GM12878 (cell line): ENCODE data around the gene ZNF511. TPM values are rescaled to one million over a fixed set of nuclear protein-coding genes. Genes with fewer than 3 reads are reported as not detected.
A peak's percentile ranks its signal among the peaks of the same experiment; 100 is the strongest.

Experiments used
- ATAC-seq: fragments of 200-7000 bp; cut with Tn5 transposase; 3 replicates; pipeline ENCODE4 v1.9.1; 2020; ENCODE audit warnings: mild to moderate bottlenecking, moderate library complexity
- BruUV-seq: library from RNA; stranded (reverse); fragments of 400-500 nt; replicated peaks from 2 replicates; lab custom pipeline; 2021; lab: Mats Ljungman, UMichigan
- CTCF ChIA-PET: fragments of 300-600 bp; sonication (Branson Sonifier 250); formaldehyde crosslinking; extraction: SDS; loops from one replicate; lab custom pipeline; 2021; ENCODE audit warnings: inconsistent platforms; lab: Yijun Ruan, JAX
- POLR2A ChIA-PET: fragments of 350-600 bp; formaldehyde crosslinking; extraction: SDS; loops from one replicate; lab custom pipeline; 2021; ENCODE audit warnings: inconsistent platforms; lab: Charles Lee
- RAD21 ChIA-PET: fragments of 300-600 bp; sonication (Branson Sonifier 250); formaldehyde crosslinking; loops from one replicate; lab custom pipeline; 2023; ENCODE audit warnings: antibody characterized with exemption; ENCODE audit not compliant: unreplicated experiment; lab: Charles Lee
- SMC1A ChIA-PET: fragments of 300-600 bp; sonication (Branson Sonifier 250); formaldehyde crosslinking; loops from one replicate; lab custom pipeline; 2023; ENCODE audit not compliant: unreplicated experiment, uncharacterized antibody; lab: Charles Lee
- DNase-seq: peaks from one replicate; pipeline ENCODE4 v3.0.0-alpha.2; 2011; ENCODE audit warnings: low read depth, low spot score
- FAIRE-seq: peaks from 3 replicates; lab custom pipeline; 2011; peaks lifted over from hg19 to GRCh38; lab: Jason Lieb, UNC
- H2AFZ ChIP-seq: 2 replicates; pipeline ENCODE4 v1.6.0; 2011; ENCODE audit warnings: low read depth, low read length, control low read depth; ENCODE audit not compliant: control insufficient read depth
- H3K27ac ChIP-seq: 2 replicates; pipeline ENCODE4 v1.5.1; 2011; ENCODE audit warnings: control low read depth; ENCODE audit not compliant: control insufficient read depth, insufficient read depth
- H3K27me3 ChIP-seq, 2 experiments: replicated peaks in 1 of 2; 2 replicates each; pipeline versions ENCODE4 v1.6.0 to v1.6.1; 2011; ENCODE audit warnings: low read length in 1 of 2; ENCODE audit not compliant: control insufficient read depth in 2 of 2, insufficient read depth in 2 of 2
- H3K36me3 ChIP-seq, 2 experiments: 2 replicates each; pipeline ENCODE4 v1.5.1; 2011; ENCODE audit warnings: low read length in 1 of 2; ENCODE audit not compliant: control insufficient read depth in 2 of 2, insufficient read depth in 2 of 2
- H3K4me1 ChIP-seq: 2 replicates; pipeline ENCODE4 v1.6.1; 2011; ENCODE audit warnings: mild to moderate bottlenecking, low read length, moderate library complexity, mixed read lengths; ENCODE audit not compliant: control insufficient read depth, insufficient read depth
- H3K4me2 ChIP-seq: 2 replicates; pipeline ENCODE4 v1.6.0; 2011; ENCODE audit warnings: control low read depth; ENCODE audit not compliant: control insufficient read depth, insufficient read depth
- H3K4me3 ChIP-seq: fragments of 200-600 bp; sonication (generic); 2 replicates; pipeline ENCODE4 v1.5.1; 2016
- H3K79me2 ChIP-seq: 2 replicates; pipeline ENCODE4 v1.6.0; 2011; ENCODE audit warnings: low read length; ENCODE audit not compliant: control insufficient read depth, insufficient read depth
- H3K9ac ChIP-seq: 2 replicates; pipeline ENCODE4 v1.8.0; 2011; ENCODE audit warnings: low read length, control low read depth, mixed read lengths; ENCODE audit not compliant: control insufficient read depth, insufficient read depth
- H3K9me3 ChIP-seq: replicated peaks from 3 replicates; pipeline ENCODE4 v1.5.1; 2011; ENCODE audit warnings: mild to moderate bottlenecking, low read length; ENCODE audit not compliant: control insufficient read depth, insufficient read depth
- H4K20me1 ChIP-seq: 2 replicates; pipeline ENCODE4 v1.6.0; 2011; ENCODE audit not compliant: control insufficient read depth, insufficient read depth
- BHLHE40 ChIP-seq, 2 experiments: fragments of 450-650 bp in 1 of 2; IDR thresholded peaks; 2 replicates each; pipeline ENCODE4 v1.6.1; 2011 to 2017; ENCODE audit warnings: low read depth in 2 of 2, borderline replicate concordance in 1 of 2, improper control_type of control experiment in 1 of 2, low read length in 1 of 2, mild to moderate bottlenecking in 1 of 2
- BMI1 ChIP-seq: fragments of 450-650 bp; IDR thresholded peaks from 2 replicates; pipeline ENCODE4 v1.6.1; 2016; ENCODE audit warnings: mild to moderate bottlenecking, moderate library complexity, borderline replicate concordance
- EED ChIP-seq: sonication (generic); IDR thresholded peaks from 2 replicates; pipeline ENCODE4 v1.6.1; 2016; ENCODE audit warnings: antibody characterized with exemption, low read depth
- FOXK2 ChIP-seq: fragments of 450-650 bp; IDR thresholded peaks from 2 replicates; pipeline ENCODE4 v1.6.1; 2017; ENCODE audit warnings: mild to moderate bottlenecking, moderate library complexity
- MTA2 ChIP-seq: fragments of 450-650 bp; IDR thresholded peaks from 2 replicates; pipeline ENCODE4 v1.6.1; 2016; ENCODE audit warnings: low read depth, mild to moderate bottlenecking, moderate library complexity
- NBN ChIP-seq: fragments of 450-650 bp; IDR thresholded peaks from 2 replicates; pipeline ENCODE4 v1.6.1; 2016
- PML ChIP-seq: IDR thresholded peaks from 2 replicates; pipeline ENCODE4 v1.6.1; 2012; ENCODE audit warnings: low read length, inconsistent platforms
- RBBP5 ChIP-seq: fragments of 200-600 bp; sonication (generic); conservative IDR thresholded peaks from 2 replicates; pipeline ENCODE4 v1.6.1; 2016
- SMAD1 ChIP-seq: fragments of 450-650 bp; IDR thresholded peaks from 2 replicates; pipeline ENCODE4 v1.6.1; 2018; ENCODE audit warnings: mild to moderate bottlenecking, low read depth; ENCODE audit not compliant: partially characterized antibody
- STAT1 ChIP-seq: fragments of 450-650 bp; conservative IDR thresholded peaks from 2 replicates; pipeline ENCODE4 v1.6.1; 2014; ENCODE audit warnings: antibody characterized with exemption, mild to moderate bottlenecking
- TCF3 ChIP-seq: IDR thresholded peaks from 2 replicates; pipeline ENCODE4 v1.6.1; 2012; ENCODE audit warnings: low read depth, mild to moderate bottlenecking, low read length, borderline replicate concordance; ENCODE audit not compliant: insufficient read depth
- WGBS: methylation state at CpG from one replicate; pipeline ENCODE4 v1.1.6; 2016; ENCODE audit warnings: low lambda C conversion rate; ENCODE audit not compliant: insufficient replicate concordance, insufficient coverage; ENCODE audit errors: missing lambda C conversion rate; 5-methylcytosine and 5-hydroxymethylcytosine counted together
- in situ Hi-C: fragments of 300-500 bp; cut with MboI; formaldehyde crosslinking; loops from 9 replicates; pipeline ENCODE4 v1.14.3; 2018; ENCODE audit warnings: mixed read lengths
- intact Hi-C: fragments of 100-400 bp; cut with micrococcal nuclease; formaldehyde crosslinking; loops from one replicate; pipeline ENCODE4 v1.14.2; 2022; ENCODE audit not compliant: unreplicated experiment
- polyA plus RNA-seq, 11 experiments: library from polyadenylated mRNA; depleted of rRNA in 4 of 11; unstranded in 6 of 11; stranded (reverse) in 5 of 11; fragments of >200 nt; fragmentation: Nextera tagmentation in 4 of 11; fragmentation: Illumina TruSeq in 1 of 11; extraction: Ambion mirVana in 4 of 11; extraction: Trizol in 1 of 11; gene quantifications; 1 replicate in 1 of 11; 2 replicates in 10 of 11; pipeline versions ENCODE4 v1.2.1 to v1.2.3, GENCODE V29; 2011 to 2016; ENCODE audit warnings: inconsistent platforms in 2 of 11, missing spikeins in 2 of 11, low read depth in 1 of 11
- total RNA-seq, 4 experiments: library from RNA; depleted of rRNA in 3 of 4; stranded (reverse); fragments of >200 nt in 3 of 4; fragmentation: Illumina TruSeq in 1 of 4; extraction: Trizol in 1 of 4; gene quantifications; 2 replicates each; pipeline versions ENCODE4 v1.2.1 to v1.2.3, GENCODE V29; 2013 to 2021
- TF ChIP-seq, protein P1 (sequence below): IDR thresholded peaks from 2 replicates; pipeline ENCODE4 v1.6.1; 2011; ENCODE audit warnings: low read depth, mild to moderate bottlenecking, low read length, moderate library complexity, borderline replicate concordance; ENCODE audit errors: extremely low read depth
- TF ChIP-seq, protein P2 (sequence below): IDR thresholded peaks from 2 replicates; pipeline ENCODE4 v1.6.1; 2011; ENCODE audit warnings: borderline replicate concordance, low read depth, mild to moderate bottlenecking, moderate library complexity, low read length; ENCODE audit not compliant: insufficient read depth, poor library complexity, severe bottlenecking
- TF ChIP-seq, protein P3 (sequence below): fragments of 450-650 bp; formaldehyde crosslinking; IDR thresholded peaks from 2 replicates; pipeline ENCODE4 v1.4.0; 2022; ENCODE audit warnings: mild to moderate bottlenecking, moderate library complexity
- TF ChIP-seq, protein P4 (sequence below): fragments of 450-650 bp; formaldehyde crosslinking; IDR thresholded peaks from 2 replicates; pipeline ENCODE4 v1.4.0; 2020; ENCODE audit warnings: mild to moderate bottlenecking, moderate library complexity

Gene ZNF511
- total and polyA plus RNA-seq, 10 of the 15 experiments (the other 5 are each of a cell fraction or from before 2014, with no cell fraction given): 0.58 to 110 (median 32.0) TPM

DNA sequence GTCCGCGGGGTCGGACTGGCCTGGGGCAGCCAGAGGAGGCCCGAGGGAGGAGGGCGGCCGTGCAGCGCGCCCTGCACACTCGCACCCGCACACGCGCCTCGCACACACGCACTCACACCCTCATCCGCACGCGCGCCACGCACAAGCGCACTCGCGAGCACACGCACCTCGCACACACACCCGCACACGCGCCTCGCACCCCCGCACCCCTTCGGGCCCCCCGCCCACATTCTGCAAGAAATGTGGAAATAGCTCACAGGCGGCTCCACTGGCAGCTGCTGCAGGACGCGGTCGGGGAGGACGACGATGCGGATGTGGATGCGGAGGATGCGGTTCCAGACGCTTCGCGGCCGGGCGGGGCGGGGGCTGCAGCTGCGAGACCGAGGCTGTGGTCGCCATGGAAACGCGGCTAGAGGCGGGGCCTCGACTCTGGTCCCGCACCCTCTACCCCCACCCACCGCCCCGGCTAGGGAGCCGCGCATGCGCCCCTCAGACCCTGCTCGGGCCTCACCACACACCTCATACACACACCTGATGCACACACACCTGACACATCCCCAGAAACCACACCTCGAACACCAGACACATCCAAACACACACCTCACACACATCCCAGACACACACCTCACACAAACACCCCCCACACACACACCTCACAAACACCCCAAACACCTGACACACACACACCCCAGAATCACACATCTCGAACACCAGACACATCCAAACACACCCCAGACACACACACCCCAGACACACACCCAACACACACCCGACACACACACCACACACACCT, 28.1 kb downstream of the ZNF511 start, which contains the start of gene CALY:
CALY (minus strand) TSS at position 320 of the 793 bp plus-strand sequence. CDS start 7,907 bp downstream, outside the sequence.
- Histone ChIP-seq H3K9ac (no peak within 1 kb of the TSS), H3K4me3 (no peak within 1 kb of the TSS), H3K4me2 (no peak within 1 kb of the TSS), H4K20me1 (no peaks in the 10 kb centered on the region), H3K27ac (no peak within 1 kb of the TSS), H3K9me3 (no peaks in the 10 kb centered on the region; the same call in 2 of the 3 replicates), H3K79me2 (no peaks in the 10 kb centered on the region), H3K4me1 (no peaks in the 10 kb centered on the region), H2AFZ (no peak within 1 kb of the TSS), H3K36me3 (no peaks in the 10 kb centered on the region), H3K27me3 (peaks cover 5 to 12% of the 10 kb centered on the region in 2 experiments)
- in situ Hi-C loops: no loop called here
- ChIA-PET POLR2A (no interaction called here), SMC1A (no interaction called here), CTCF (no interaction called here), RAD21 (no interaction called here)
- BruUV-seq: no TSS peak
- intact Hi-C loops: no loop called here
- WGBS: 60% methylated on average over 42 of the region's 63 CpGs
- no peak for DNase-seq
- FAIRE-seq: no peak
- ATAC-seq: peak; percentile 40
- no peak for TF ChIP-seq RBBP5
- TF ChIP-seq BHLHE40 (IDR thresholded peaks at IDR 0.05; ENCODE audit: borderline replicate concordance in 1 of 2, low read depth in 2 of 2, low read length in 1 of 2): peak in 1 of 2 experiments; percentile 5; a peak in 1 of 4 replicates
- TF ChIP-seq PML: no peak
- no peak for TF ChIP-seq SMAD1
- TF ChIP-seq TCF3: peak; percentile 64; the same call in 1 of the 2 replicates
- peak; percentile 47; the same call in 1 of the 2 replicates for TF ChIP-seq BMI1
- peak; percentile 43; the same call in 1 of the 2 replicates for TF ChIP-seq NBN
- TF ChIP-seq, protein P1, sequence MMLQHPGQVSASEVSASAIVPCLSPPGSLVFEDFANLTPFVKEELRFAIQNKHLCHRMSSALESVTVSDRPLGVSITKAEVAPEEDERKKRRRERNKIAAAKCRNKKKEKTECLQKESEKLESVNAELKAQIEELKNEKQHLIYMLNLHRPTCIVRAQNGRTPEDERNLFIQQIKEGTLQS: no peak
- TF ChIP-seq EED: no peak
- no peak for TF ChIP-seq FOXK2
- TF ChIP-seq MTA2: no peak
- no peak for TF ChIP-seq STAT1
- TF ChIP-seq, protein P2, sequence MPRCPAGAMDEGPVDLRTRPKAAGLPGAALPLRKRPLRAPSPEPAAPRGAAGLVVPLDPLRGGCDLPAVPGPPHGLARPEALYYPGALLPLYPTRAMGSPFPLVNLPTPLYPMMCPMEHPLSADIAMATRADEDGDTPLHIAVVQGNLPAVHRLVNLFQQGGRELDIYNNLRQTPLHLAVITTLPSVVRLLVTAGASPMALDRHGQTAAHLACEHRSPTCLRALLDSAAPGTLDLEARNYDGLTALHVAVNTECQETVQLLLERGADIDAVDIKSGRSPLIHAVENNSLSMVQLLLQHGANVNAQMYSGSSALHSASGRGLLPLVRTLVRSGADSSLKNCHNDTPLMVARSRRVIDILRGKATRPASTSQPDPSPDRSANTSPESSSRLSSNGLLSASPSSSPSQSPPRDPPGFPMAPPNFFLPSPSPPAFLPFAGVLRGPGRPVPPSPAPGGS: peak; percentile 65
- TF ChIP-seq, protein P3, sequence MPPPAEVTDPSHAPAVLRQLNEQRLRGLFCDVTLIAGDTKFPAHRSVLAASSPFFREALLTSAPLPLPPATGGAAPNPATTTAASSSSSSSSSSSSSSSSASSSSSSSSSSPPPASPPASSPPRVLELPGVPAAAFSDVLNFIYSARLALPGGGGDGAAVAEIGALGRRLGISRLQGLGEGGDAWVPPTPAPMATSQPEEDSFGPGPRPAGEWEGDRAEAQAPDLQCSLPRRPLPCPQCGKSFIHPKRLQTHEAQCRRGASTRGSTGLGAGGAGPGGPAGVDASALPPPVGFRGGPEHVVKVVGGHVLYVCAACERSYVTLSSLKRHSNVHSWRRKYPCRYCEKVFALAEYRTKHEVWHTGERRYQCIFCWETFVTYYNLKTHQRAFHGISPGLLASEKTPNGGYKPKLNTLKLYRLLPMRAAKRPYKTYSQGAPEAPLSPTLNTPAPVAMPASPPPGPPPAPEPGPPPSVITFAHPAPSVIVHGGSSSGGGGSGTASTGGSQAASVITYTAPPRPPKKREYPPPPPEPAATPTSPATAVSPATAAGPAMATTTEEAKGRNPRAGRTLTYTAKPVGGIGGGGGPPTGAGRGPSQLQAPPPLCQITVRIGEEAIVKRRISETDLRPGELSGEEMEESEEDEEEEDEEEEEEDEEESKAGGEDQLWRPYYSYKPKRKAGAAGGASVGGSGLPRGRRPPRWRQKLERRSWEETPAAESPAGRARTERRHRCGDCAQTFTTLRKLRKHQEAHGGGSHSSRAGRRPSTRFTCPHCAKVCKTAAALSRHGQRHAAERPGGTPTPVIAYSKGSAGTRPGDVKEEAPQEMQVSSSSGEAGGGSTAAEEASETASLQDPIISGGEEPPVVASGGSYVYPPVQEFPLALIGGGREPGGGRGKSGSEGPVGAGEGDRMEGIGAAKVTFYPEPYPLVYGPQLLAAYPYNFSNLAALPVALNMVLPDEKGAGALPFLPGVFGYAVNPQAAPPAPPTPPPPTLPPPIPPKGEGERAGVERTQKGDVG: no peak
- TF ChIP-seq, protein P4, sequence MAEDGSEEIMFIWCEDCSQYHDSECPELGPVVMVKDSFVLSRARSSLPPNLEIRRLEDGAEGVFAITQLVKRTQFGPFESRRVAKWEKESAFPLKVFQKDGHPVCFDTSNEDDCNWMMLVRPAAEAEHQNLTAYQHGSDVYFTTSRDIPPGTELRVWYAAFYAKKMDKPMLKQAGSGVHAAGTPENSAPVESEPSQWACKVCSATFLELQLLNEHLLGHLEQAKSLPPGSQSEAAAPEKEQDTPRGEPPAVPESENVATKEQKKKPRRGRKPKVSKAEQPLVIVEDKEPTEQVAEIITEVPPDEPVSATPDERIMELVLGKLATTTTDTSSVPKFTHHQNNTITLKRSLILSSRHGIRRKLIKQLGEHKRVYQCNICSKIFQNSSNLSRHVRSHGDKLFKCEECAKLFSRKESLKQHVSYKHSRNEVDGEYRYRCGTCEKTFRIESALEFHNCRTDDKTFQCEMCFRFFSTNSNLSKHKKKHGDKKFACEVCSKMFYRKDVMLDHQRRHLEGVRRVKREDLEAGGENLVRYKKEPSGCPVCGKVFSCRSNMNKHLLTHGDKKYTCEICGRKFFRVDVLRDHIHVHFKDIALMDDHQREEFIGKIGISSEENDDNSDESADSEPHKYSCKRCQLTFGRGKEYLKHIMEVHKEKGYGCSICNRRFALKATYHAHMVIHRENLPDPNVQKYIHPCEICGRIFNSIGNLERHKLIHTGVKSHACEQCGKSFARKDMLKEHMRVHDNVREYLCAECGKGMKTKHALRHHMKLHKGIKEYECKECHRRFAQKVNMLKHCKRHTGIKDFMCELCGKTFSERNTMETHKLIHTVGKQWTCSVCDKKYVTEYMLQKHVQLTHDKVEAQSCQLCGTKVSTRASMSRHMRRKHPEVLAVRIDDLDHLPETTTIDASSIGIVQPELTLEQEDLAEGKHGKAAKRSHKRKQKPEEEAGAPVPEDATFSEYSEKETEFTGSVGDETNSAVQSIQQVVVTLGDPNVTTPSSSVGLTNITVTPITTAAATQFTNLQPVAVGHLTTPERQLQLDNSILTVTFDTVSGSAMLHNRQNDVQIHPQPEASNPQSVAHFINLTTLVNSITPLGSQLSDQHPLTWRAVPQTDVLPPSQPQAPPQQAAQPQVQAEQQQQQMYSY (CRISPR knock-in tag): no peak
